D721Med (cell line): Measurements from ENCODE around the gene PDE1A.

Experiments used
- DNase-seq: peaks from one replicate; pipeline ENCODE4 v3.0.0; 2011; ENCODE audit warnings: low spot score; ENCODE audit not compliant: insufficient read length
- FAIRE-seq: peaks from 2 replicates; lab custom pipeline; 2011; peaks lifted over from hg19 to GRCh38; lab: Jason Lieb, UNC
- CTCF ChIP-seq: IDR thresholded peaks from 2 replicates; pipeline ENCODE4 v1.5.1; 2012; ENCODE audit warnings: mild to moderate bottlenecking, control low read depth; ENCODE audit not compliant: insufficient read depth; ENCODE audit errors: missing control alignments

Gene PDE1A

GRCh38 chr2:182245963-182246362 lies 180.9 kb downstream of the PDE1A start:
- DNase-seq (no peak), FAIRE-seq (no peak)
- TF ChIP-seq CTCF: no peak

GRCh38 chr2:182242609-182243008 lies 184.2 kb downstream of the PDE1A start:
- no peak for TF ChIP-seq CTCF
- FAIRE-seq (no peak), DNase-seq (no peak)

GRCh38 chr2:182241936-182242335 lies 184.9 kb downstream of the PDE1A start:
- FAIRE-seq: no peak
- TF ChIP-seq CTCF: no peak
- DNase-seq: no peak

- FAIRE-seq: no peak
- no peak for DNase-seq
- peak; percentile 22 for TF ChIP-seq CTCF
Observed at GRCh38 chr2:182240862-182241371, 185.9 kb downstream of the PDE1A start.

GRCh38 chr2:182230561-182230960 lies 196.3 kb downstream of the PDE1A start:
- DNase-seq (no peak), FAIRE-seq (no peak)
- TF ChIP-seq CTCF: no peak

GRCh38 chr2:182229297-182229696 lies 197.5 kb downstream of the PDE1A start:
- FAIRE-seq (no peak), DNase-seq (no peak)
- no peak for TF ChIP-seq CTCF

- TF ChIP-seq CTCF: no peak
- DNase-seq (no peak), FAIRE-seq (no peak)
Observed at GRCh38 chr2:182228741-182229140, 198.1 kb downstream of the PDE1A start.
